Measurements from ENCODE around the gene SCUBE2.

SCUBE2 gene

GRCh38 chr11:9091044-9091922 is at the start of gene SCUBE2:
TSS of gene SCUBE2 (minus strand) at chr11:9091599. CDS start at chr11:9091528, 71 bp downstream.
- no peak for DNase-seq

GRCh38 chr11:9141186-9141585 is 49.8 kb upstream of the SCUBE2 start:
- no peak for DNase-seq

GRCh38 chr11:9139628-9140357 is 48.4 kb upstream of the SCUBE2 start:
- no peak for DNase-seq

GRCh38 chr11:9138612-9139579 is 47.5 kb upstream of the SCUBE2 start:
- peak; percentile 97 for DNase-seq

- peak; percentile 69 for DNase-seq
These were observed 46.7 kb upstream of the SCUBE2 start for GRCh38 chr11:9138133-9138453.

- peak; percentile 70 for DNase-seq
These were observed 46.1 kb upstream of the SCUBE2 start for GRCh38 chr11:9137293-9138132.

GRCh38 chr11:9136741-9137140 is 45.3 kb upstream of the SCUBE2 start:
- DNase-seq, result no peak

GRCh38 chr11:9133956-9134355 is 42.6 kb upstream of the SCUBE2 start:
- DNase-seq, result no peak

- no peak for DNase-seq
These were observed 40.9 kb upstream of the SCUBE2 start for GRCh38 chr11:9132203-9132878.

- DNase-seq, result no peak
These were observed 38.9 kb upstream of the SCUBE2 start for GRCh38 chr11:9130297-9130696.

GRCh38 chr11:9126636-9127035 is 35.2 kb upstream of the SCUBE2 start:
- no peak for DNase-seq

- DNase-seq, result no peak
These were observed 33.9 kb upstream of the SCUBE2 start for GRCh38 chr11:9125185-9125886.

- DNase-seq, result no peak
These were observed 32.4 kb upstream of the SCUBE2 start for GRCh38 chr11:9123595-9124304.

GRCh38 chr11:9121469-9121796 is 30.0 kb upstream of the SCUBE2 start:
- DNase-seq, result no peak

- DNase-seq, result no peak
These were observed 29.5 kb upstream of the SCUBE2 start for GRCh38 chr11:9120664-9121468.

- no peak for DNase-seq
These were observed 26.9 kb upstream of the SCUBE2 start for GRCh38 chr11:9118277-9118676.

GRCh38 chr11:9112075-9112474 is 20.7 kb upstream of the SCUBE2 start:
- DNase-seq, result no peak

- no peak for DNase-seq
These were observed 18.7 kb upstream of the SCUBE2 start for GRCh38 chr11:9109858-9110731.

Measured in NCI-H748 treated with DMSO at 0.1 percent for 48 hours (cell line).